ENCODE results near the gene LSM3.
"Not testable (repeated sequence)": the region's sequence is repeated elsewhere in the genome, so short reads cannot be mapped to it uniquely, and the experiment has no call there.

The LSM3 gene

DNA sequence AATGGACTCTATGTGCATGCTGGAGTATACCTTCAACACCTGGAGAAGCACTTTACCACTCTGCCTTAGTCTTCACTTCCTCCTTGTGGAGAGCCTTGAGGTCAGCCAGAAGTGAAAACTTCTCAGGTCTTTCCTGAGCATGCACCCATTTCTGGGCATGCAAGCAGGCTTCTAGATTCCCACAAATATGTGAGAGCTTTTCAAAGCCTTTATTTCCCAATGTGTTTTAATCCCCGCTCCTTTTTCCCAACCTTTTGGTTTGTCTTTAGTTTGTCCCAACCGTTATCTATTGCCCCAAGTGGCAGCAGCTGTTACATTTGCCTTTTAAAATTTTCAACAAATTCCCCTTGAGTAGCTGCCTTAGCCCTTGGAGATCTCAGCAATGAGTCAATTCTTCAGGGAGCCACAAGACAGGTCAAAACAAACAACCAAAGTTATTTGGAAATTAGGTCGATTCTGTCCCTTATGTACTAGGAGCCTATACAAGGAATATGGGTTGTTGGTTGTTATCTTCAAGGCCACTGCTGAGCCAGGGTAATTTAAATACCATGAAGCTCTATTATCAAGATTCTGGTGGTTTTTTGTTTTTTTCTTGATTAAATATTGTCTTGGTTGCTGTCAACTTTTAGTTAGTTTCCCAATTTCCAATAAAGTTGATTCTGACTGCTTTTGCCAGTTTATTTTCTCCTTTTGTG, 44.4 kb downstream of the LSM3 start:
- no peak for DNase-seq

DNA sequence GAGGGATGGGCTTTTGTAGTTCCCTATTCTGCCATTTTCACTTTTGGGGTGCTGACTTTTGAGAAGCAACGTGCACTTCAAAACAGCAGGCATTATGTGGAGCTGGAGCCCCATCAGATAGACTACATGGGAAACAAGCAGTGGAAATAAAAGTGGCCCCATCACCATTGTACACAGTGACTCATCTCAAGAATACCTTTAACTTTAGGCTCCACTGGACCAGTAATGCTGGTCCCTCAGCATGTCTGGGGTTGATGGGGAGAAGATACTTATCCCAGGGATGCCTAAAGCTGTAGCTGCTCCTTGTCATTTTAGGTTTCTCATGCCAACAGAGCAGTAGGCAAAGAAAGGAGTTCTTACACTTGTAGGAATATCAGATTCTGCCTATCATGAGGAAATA, 45.0 kb downstream of the LSM3 start:
- DNase-seq: no peak

- no peak for DNase-seq
Measured at GRCh38 chr3:14224895-14225294, 46.3 kb downstream of the LSM3 start.

DNA sequence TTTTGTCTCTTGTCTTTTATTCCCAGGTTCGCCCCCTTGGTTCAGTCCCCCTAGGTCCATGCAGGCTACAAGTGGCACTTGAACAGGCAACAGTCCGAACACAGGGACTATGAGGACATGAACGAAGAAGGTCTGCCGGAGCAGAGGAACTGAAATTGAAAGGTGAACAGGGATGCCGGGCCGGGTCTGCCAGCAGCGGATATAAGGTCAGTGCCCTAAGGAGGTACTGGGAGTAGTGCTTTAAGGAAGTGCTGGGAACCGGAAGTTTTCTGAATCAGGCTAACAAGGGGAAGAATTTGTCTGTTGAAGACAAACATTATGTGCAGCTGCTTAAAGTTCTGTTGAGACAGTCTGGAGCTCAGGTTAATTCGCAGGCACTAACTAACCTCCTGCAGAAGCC, 46.8 kb downstream of the LSM3 start:
- DNase-seq: no peak

GRCh38 chr3:14226351-14226750, 47.7 kb downstream of the LSM3 start:
- not testable (repeated sequence) for DNase-seq

DNA sequence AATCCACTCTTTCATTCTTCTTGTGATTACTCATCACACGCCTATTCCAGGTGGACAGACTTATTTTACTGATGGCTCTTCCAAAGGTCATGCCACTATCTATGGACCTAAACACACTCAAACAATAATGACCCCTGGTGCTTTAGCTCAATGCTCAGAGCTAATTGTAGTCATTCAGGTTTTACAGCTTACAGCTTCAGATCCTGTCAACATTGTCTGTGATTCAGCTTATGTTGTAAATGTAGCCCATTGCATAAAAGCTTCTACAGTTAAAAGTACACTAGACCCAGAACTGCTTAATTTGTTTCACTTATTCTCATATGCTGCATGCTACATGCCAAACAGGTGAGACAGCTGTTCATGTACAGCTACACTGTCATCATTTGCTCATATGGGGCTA, 49.2 kb downstream of the LSM3 start:
- no peak for DNase-seq

GRCh38 chr3:14228681-14229470, 50.3 kb downstream of the LSM3 start:
- no peak for DNase-seq

GRCh38 chr3:14229695-14230094, 51.1 kb downstream of the LSM3 start:
- not testable (repeated sequence) for DNase-seq

GRCh38 chr3:14230729-14231128, 52.1 kb downstream of the LSM3 start:
- no peak for DNase-seq

- DNase-seq: no peak
Measured at GRCh38 chr3:14231145-14231990, 52.8 kb downstream of the LSM3 start.

DNA sequence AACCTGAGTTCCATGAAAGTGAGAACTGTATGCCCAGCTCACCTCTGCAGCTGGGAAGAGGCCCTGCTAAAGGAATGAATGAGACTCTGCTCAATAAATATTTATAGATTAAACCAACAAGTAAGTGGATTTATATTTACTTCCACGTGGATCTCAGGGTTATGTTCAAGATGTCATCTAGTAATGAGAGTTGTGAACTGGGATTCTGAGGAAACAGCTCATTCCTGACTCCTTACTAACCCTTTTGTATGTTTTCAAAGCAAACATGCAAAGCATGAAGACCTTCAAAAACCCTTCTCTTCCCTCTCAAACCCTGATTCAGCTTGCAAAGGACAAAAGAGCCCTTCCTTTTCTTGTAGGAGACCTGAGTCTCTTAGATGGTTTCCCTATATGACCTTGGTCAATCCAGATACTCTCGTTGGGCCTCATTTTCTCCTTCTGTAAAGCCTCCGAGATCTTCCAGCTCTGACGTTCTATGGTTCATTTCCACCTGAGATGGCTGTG, 53.4 kb downstream of the LSM3 start:
- no peak for DNase-seq

- no peak for DNase-seq
Measured at GRCh38 chr3:14234251-14235002, 55.8 kb downstream of the LSM3 start.

DNA sequence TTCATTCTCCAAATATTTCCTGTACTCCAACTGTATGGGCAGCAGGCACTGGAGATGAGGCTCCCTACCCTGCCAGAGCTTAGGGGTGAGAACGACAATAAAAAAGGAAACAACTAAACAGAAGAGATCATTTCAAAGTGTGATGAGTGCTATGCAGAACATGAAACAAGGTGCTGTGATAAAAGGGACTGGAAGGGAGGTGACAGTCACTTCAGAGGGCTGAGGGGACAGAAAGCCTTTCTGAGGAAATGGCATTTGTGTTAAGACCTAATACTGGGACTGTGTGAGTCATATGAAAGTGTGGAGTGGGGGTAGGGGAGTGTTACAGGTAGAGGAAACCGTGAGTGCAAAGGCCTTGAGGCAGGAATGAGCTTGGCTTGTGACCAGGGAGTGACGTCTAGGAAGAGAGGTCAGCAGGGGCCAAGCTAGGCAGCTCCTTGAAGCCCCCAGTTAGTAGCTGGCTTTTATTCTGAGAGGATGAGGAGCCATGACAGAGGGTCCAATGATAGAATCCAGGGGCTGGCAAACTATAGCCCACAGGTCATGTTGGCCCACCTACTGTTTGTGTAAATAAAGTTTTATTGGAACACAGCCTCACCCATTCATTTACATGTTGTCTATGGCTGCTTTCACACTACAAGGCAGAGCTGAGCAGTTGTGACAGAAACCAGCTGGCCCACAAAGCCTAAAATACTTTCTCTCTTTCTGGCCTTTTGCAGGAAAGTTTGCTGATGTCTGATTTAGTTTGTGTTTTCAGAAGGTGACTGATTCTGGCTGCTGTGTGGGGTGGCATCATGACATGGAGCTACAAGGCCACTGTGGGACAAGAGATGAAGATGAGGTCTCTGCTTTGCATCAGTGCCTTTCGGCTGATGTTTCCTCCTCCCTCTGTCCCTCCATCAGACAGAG, 56.6 kb downstream of the LSM3 start:
- no peak for DNase-seq

DNA sequence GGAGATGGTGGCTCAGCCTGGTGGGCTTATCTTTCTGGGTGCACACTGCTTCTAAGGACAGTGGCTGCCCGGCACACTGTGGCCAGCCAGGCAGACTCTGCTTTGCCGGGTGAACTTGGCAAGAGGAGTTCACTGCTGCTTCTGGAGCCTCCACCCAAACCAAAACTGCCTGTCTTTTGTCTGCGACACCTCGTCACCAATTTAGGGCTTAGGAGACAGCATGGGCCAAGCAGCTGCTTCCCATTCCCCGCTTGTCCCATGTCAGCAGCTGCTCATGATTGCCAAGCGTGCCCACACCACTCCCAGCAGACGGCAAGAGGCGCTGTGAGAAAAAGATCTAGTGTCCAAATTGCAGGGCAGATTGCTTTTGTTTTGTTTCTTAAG, 57.3 kb downstream of the LSM3 start:
- DNase-seq: no peak

DNA sequence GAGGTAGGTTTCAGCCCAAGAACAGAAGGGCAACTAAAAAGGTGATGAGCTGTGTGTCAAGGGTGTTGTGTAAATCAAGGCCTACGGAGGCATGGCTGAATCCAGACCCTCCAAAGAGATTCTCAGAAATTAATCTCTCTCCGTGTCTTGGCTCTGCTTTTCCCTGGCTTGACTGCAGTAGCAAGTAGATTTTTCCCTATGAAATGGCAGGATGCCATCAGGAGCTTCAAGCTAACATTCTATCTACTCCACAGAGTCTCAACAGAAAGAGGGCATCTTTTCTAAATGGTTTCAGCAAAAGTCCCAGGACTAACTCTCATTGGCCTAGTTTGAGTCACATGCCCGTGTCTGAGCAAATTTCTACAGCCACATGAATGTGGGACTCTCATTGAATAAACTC, 58.3 kb downstream of the LSM3 start:
- DNase-seq: no peak

GRCh38 chr3:14237457-14237856, 58.8 kb downstream of the LSM3 start:
- DNase-seq: no peak

DNA sequence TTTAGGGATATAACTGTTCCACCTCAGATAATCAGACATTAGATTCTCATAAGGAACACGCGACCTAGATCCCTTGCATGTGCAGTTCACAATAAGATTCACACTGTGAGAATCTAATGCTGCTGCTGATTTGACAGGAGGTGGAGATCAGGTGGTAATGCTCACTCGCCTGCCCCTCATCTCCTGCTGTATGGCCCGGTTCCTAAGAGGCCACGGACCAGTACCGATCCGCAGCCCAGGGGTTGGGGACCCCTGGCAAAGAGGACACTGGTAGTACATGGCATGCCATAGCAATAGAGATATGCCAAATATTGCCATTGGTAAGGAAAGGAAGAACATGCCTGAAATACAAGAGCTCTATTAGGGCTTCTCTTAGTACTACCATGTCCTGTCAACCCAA, 59.7 kb downstream of the LSM3 start:
- DNase-seq: no peak

DNA sequence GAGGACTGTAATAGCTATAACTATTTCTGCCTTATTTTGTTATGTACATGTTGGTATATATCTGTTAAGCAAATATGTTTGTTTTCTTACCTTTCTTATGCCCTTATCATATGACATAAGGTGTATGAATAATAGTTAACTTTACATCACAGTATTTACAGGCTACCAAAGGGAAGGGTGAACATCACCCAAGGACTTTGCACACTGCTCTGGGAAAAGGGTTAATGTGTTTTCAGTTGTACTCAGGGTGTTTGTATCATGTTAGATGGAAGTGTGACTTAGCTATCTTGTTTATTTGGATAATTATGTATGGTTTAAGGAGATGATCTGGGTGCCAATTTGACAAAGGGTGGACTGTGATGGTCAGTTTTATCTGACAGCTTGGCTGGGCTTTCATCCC, 60.3 kb downstream of the LSM3 start:
- DNase-seq: no peak

- no peak for DNase-seq
Measured at GRCh38 chr3:14239940-14240339, 61.3 kb downstream of the LSM3 start.

DNA sequence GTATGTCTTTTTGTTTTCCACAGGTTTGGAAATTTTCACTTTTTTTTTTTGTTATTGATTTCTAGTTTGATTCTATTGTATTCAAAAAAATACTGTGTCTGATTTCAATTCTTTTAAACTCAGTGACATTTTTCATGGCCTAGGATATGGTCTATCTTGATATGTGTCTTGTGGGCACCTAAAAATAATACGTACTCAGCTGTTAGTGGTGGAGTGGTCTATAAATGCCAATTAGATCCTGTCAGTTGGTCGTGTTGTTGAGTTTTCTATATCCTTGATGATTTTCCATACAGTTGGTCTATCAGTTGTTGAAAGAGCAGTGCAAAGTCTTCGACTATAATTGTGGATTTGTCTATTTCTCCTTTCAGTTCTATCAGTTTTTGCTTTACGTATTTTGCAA, 61.7 kb downstream of the LSM3 start:
- no peak for DNase-seq

GRCh38 chr3:14241716-14242115, 63.1 kb downstream of the LSM3 start:
- no peak for DNase-seq
